Measurements from ENCODE around the gene WHRN.

Gene WHRN

GRCh38 chr9:114489928-114490327 is 15.3 kb downstream of the WHRN start:
- DNase-seq, result no peak

DNA sequence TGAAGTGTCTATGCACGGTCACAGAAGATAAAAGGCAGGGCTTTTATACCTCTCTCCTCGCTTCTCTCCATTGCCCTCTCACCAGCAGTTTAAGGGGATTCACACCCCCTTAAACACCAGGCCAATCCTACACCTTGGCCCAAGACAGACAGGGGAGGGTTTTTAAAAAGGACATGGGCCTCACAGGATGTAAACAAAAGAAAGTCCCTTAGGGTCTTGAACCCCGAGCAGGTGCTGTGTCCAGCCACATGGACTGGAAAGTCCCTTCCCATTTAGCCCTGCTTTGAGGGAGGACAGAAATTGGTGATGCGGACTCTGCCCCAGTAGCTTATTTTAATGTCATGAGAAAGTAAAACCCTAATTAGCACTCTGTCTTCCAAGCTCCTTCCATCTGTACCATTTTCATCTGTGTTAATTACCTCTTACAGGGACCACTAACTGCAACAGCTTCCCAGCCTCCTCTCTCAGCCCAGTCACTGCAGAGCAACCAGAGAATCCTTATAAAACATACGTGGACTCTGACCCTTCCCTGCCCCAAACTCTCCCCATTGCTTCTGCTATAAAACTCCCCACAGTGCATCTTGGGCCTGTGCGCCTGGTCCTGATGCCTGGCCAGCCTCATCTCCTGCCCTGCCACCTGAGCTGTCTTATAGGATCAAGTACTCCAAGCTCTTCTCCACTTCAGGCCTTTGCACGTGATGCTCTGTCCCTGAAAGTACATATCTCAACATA is 16.7 kb downstream of the WHRN start:
- no peak for DNase-seq

DNA sequence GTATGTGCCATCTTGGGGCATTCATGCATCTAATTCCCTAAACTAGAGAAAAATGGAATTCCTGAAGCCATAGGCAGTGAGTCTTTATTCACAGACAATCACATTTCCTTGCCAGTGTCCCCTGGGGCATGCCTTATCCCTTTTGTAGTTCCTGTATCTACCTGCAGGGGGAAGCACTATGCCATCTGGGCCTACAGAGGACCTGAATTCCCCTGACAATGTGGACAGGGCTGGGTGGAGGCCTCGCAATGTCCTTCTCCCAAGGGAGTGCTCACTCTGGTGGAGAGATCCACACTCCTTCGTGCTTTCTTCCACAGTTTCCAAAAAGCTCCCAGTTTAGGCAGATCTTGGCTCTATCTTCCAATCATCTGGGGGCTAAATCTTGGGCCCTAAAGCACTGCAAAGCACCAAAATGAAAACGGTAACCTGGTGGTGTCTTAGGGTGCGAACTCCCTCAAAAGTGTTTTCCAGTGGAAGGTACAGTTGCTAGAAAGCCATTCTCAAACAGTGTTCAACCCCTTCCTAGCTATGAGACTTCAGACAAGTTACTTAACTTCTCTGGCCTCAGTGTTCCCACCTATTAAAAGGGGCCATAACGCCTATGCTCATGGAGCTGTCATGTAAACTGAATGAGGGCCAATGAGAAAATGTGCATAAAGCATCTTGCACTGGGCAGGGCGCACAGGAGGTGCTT is 17.5 kb downstream of the WHRN start:
- peak; percentile 20 for DNase-seq

DNA sequence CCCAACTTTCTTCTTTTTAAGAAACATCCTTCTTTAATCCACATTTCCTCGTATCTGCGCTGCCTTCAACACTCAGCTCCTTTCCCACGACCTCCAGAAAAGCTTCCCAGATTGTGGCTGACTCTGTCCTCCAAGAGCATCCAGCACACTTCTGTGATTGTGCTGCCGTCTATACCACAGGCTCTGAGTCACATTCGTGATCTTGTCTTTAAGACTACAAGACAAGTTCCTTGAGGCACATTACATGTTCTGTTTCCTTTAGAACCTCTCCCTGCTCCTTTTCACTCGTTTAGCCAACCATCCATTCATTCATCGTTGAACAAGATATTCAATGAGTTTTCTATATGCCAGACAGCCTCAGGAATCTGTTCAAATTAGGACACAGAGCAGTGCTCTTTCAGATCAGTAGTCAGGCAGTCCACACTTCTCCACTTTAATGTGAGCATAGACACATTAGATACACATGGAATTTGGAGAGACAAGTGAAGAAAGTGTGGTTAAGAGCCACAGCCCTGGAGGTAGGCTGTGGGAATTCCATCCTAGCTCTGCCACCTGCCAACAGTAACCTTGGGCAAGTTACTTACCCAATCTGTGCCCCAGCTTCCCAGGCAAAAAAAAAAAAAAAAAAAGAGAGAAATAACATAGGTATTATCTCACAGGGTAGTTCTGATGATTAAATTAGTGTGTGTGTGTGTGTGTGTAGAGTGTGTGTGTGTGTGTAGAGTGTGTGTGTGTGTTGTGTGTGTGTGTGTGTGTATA is 18.9 kb downstream of the WHRN start:
- DNase-seq, result no peak

GRCh38 chr9:114484854-114485443 is 20.3 kb downstream of the WHRN start:
- no peak for DNase-seq

DNA sequence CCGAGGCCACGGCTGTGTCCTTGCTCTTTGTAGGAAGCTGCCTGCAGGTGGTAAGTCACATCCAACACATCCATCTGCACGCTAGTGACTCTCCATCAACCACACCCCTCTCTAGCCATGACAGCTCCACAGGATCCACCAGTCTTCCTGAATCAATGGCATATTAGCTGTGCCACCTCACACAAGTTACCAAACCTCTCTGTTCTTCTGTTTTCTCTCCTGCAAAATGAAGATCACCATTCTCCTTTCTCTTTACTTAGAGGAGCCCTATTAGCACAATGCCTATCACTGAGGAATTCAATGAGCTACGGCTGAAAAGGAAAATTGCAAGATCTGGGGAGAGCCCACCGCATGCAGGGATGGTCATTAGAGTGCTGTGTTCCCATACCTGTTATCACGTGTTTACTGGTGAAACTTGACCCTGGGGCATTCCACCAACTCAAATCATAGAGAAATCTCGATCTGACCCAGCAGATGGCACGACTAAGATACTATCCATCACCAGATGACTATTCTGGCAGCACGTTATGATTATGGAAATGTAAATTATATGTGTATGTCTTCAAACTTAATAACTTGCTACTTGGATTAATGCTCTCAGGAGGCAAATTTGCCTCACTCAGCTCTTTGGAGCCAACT is 20.9 kb downstream of the WHRN start:
- no peak for DNase-seq

DNA sequence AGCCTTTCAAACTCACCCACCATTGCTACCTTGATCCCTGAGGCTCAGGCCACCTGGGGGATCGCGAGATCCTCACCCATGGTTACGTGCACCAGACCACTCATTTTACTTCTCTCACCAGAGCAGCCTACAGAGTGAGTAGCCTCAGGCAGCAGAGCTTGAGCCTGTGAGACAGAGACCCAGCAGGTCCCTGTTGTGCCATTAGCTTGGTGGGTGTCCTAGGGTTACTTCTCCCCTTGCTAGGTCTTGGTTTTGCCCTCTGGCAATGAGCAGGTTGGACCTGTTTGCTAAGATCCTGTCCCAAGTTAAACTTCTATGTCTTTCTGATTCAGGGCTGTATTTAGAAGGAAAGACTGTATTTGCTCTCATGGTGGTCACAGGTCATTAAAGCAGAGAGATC is 21.8 kb downstream of the WHRN start:
- no peak for DNase-seq

DNA sequence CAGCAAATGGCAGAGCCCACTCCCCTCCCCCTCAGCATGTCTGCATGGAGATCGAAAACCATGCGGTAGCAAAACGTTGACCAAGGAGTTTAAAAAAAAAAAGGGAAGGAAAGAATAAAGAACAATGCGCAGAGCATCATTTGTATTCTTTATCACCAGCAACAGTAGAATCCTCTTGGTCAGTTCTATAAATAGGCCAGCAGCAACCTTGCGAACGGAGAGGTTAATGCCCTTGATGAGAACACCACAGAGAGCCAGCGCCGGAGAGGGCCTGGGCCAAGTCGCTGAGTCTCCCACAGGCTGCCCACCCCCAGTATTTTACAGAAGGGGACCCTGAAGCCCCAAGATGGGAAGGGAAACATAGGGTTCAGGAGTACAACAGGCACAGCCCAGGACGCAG is 22.7 kb downstream of the WHRN start:
- DNase-seq, result no peak

GRCh38 chr9:114481789-114482188 is 23.5 kb downstream of the WHRN start:
- no peak for DNase-seq

DNA sequence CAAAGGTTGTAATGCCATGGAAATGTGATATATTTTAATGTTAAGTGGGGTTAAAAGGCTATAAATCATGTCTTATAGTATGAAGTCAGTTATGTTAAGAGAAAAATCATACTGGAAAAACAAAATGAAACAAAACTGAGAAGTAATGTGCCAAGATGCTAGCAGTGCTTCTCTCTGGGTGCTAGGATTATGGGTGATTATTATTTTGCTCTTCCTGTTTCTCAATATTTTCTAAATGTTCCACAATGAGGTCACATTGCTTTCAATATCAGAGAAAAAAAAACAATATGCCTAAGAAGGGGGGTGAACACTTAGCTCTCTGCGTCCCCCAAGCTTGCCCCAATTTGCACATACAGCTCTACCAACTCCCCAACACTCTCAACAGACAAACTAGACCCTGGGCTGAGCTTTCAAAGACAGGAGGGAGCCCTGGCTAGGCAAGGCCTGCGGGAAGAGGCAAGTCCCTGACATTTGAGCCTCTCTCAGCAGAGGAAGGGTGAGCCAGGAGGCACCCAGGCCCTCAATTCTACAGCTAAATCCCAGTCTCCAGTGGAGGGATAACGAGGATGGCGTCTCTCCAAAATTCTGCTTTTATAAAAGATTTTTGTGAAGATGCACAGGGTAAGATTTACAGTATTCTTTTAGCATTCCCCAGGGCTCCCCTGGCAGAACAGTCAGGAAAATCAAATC is 24.4 kb downstream of the WHRN start:
- DNase-seq, result no peak

GRCh38 chr9:114478871-114479270 is 26.4 kb downstream of the WHRN start:
- no peak for DNase-seq

DNA sequence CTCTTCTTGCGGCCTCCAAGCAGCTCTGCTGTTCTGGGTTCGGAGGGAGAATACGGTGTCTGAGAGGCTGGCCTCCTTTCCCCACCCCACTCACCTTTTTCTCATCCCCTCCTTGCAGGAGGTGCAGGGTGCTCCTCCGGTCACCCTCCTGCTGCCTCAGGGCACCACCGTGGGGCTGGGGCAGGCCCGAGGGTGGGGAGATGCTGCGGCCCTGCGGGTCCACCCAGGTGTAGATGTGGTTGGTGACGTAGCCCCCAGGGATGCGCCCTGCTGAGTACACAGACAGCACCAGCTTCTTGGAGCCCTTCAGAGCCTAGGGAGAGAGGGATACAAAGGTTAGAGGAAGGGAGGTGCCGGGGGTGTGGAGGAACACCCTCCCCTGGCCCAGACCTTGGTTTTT is 26.8 kb downstream of the WHRN start:
- no peak for DNase-seq

DNA sequence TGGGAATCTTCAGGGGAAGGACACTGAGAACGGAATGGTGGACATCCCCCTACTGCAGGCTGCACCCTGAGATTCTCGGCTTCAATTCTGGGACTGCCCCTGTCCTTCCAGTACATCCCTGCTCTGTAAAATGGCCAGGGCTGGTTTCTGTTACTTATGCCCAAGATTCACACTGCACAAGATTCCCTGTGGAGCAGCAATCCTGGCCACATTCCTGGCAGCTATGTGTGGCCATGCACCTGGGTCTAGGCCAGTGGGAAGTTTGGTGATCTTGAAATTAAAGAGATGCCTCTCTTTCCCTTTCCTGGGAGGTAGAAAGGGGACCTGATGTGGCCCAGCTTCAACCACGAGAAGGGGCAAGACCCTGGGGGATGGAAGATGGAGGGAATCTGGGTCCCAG is 27.6 kb downstream of the WHRN start:
- no peak for DNase-seq

- no peak for DNase-seq
Measured at GRCh38 chr9:114476891-114477469, 28.3 kb downstream of the WHRN start.

DNA sequence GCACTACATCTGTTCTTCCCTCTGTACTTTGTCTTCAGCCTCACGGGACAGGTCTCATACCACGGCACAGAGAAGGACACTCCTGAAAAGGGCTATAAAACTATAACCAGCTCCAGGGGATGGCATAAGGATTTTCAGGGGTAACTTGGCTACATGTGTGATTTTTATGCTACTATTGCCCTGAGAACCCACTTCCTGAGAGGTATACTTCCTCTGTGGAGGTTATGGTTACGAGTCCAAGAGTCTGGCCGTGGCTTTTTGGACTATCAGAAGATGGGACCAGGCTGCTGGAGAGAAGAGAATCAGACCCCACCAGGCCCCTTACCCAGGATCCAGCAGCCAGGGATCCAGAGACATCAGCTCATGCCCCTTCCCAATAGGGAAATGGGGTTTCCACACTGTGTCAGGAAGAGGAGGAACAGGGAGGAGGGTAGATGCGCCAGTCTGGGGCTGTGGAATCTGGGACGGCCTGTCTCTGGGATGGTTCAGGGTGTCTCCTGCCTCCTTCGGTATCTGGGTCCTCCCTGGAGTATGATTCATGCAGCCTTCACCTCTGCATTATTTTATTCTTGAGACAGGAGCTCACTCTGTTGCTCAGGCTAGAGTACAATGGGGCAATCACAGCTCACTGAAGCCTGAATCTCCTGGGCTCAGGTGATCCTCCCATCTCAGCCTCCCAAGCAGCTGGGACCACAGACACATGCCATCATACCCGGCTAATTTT is 29.7 kb downstream of the WHRN start:
- no peak for DNase-seq

GRCh38 chr9:114474425-114474824 is 30.8 kb downstream of the WHRN start:
- DNase-seq, result no peak

GRCh38 chr9:114473447-114473801 is 31.8 kb downstream of the WHRN start:
- DNase-seq, result no peak

GRCh38 chr9:114472765-114473446 is 32.4 kb downstream of the WHRN start:
- DNase-seq, result no peak

DNA sequence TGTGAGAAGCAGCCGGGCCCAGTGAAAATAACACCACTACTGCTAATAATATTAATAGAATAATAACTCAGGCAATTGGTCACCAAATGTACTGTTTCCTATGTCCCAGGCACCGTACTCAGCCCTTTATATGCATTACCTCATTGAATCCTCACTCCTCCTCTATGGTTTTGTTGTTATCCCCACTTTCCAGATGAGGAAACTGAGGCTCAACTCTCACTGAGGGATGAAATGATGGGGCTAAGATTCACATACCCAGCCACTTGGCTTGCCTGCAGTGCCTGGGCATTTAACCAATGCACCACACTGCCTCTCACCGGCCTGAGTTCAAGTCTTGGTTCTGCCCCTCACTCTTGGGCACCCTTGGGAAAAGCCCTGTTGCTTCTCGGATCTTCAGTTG is 34.1 kb downstream of the WHRN start:
- DNase-seq, result no peak

GRCh38 chr9:114470581-114470980 is 34.7 kb downstream of the WHRN start:
- no peak for DNase-seq

GRCh38 chr9:114470121-114470520 is 35.2 kb downstream of the WHRN start:
- no peak for DNase-seq
